Measurements from ENCODE around the gene CPLX1. TPM values are rescaled to one million over a fixed set of nuclear protein-coding genes. Genes with fewer than 3 reads are reported as not detected.

CPLX1 gene
- polyA plus RNA-seq, 3 donors = not detected

- Histone ChIP-seq H4K20me1 (ENCODE audit: insufficient read depth, low read length) (peaks cover 49% of the 10 kb centered on the region), H3K9me3 (replicated peaks in 1 of 2; ENCODE audit: control insufficient read depth in 1 of 2, insufficient read depth in 1 of 2, low read length in 2 of 2) (no peaks in the 10 kb centered on the region), H3K4me1 (ENCODE audit: control insufficient read depth in 1 of 2, insufficient read depth in 2 of 2, low read length in 2 of 2) (peaks cover 30 to 32% of the 10 kb centered on the region in 2 donors), H3K27me3 (ENCODE audit: control insufficient read depth in 2 of 2, insufficient read depth in 2 of 2, low read length in 2 of 2) (peaks cover 0 to 6% of the 10 kb centered on the region in 2 donors), H3K27ac (ENCODE audit: low read depth in 1 of 2, low read length in 2 of 2) (no peak overlapping the region), H2AFZ (ENCODE audit: insufficient read depth, low read depth, low read length, poor library complexity, severe bottlenecking) (no peak overlapping the region), H3K36me3 (replicated peaks in 1 of 2; ENCODE audit: control insufficient read depth in 1 of 2, insufficient read depth in 2 of 2, low read length in 2 of 2) (peaks cover 25 to 48% of the 10 kb centered on the region in 2 donors), H3K9ac (ENCODE audit: insufficient read depth, low read length, poor library complexity, severe bottlenecking) (no peak overlapping the region), H3K79me2 (ENCODE audit: insufficient read depth, low read length) (peaks cover 71% of the 10 kb centered on the region), H3K4me3 (replicated peaks in 1 of 3; ENCODE audit: low read depth in 2 of 3, low read length in 3 of 3) (no peak overlapping the region), H3K4me2 (replicated peaks; ENCODE audit: extremely low read depth, low read length, poor library complexity, severe bottlenecking) (no peak overlapping the region)
- Mint-ChIP-seq H3K27ac (peak overlapping the region in 4 of 7 donors; percentile 21 to 68 (median 33)), H3K36me3 (peaks cover 44 to 60% of the 10 kb centered on the region in 2 donors), H3K4me3 (peak overlapping the region in 1 of 2 donors; percentile 14), H3K27me3 (ENCODE audit: low read depth in 3 of 3) (peaks cover 7 to 9% (median 7%) of the 10 kb centered on the region in 3 donors), H3K9me3 (peaks cover 0 to 5% (median 2%) of the 10 kb centered on the region in 7 donors), H3K4me1 (peaks cover 36% of the 10 kb centered on the region)
- 100% methylated on average over 1 of the region's 2 CpGs for WGBS (ENCODE audit: insufficient coverage)
- no peak for DNase-seq
- no peak for TF ChIP-seq CTCF (IDR thresholded peaks at IDR 0.05)
- intact Hi-C loops (cut with micrococcal nuclease) = no loop called here
Measured at GRCh38 chr4:779555-779954, 46.4 kb downstream of the CPLX1 start.

GRCh38 chr4:777520-778262, 48.2 kb downstream of the CPLX1 start:
- no peak for TF ChIP-seq CTCF (IDR thresholded peaks at IDR 0.05)
- peaks cover 28% of the 10 kb centered on the region for H3K4me1 Mint-ChIP-seq
- Histone ChIP-seq H3K79me2 (ENCODE audit: insufficient read depth, low read length) (peaks cover 89% of the 10 kb centered on the region), H4K20me1 (ENCODE audit: insufficient read depth, low read length) (peaks cover 67% of the 10 kb centered on the region), H3K4me3 (replicated peaks in 1 of 3; ENCODE audit: low read depth in 2 of 3, low read length in 3 of 3) (no peak overlapping the region), H3K27ac (ENCODE audit: low read depth in 1 of 2, low read length in 2 of 2) (no peak overlapping the region), H3K4me2 (replicated peaks; ENCODE audit: extremely low read depth, low read length, poor library complexity, severe bottlenecking) (no peak overlapping the region), H3K27me3 (ENCODE audit: control insufficient read depth in 2 of 2, insufficient read depth in 2 of 2, low read length in 2 of 2) (no peaks in the 10 kb centered on the region), H3K9ac (ENCODE audit: insufficient read depth, low read length, poor library complexity, severe bottlenecking) (no peak overlapping the region), H3K4me1 (ENCODE audit: control insufficient read depth in 1 of 2, insufficient read depth in 2 of 2, low read length in 2 of 2) (peaks cover 19 to 21% of the 10 kb centered on the region in 2 donors), H3K9me3 (replicated peaks in 1 of 2; ENCODE audit: control insufficient read depth in 1 of 2, insufficient read depth in 1 of 2, low read length in 2 of 2) (no peaks in the 10 kb centered on the region), H2AFZ (ENCODE audit: insufficient read depth, low read depth, low read length, poor library complexity, severe bottlenecking) (no peak overlapping the region), H3K36me3 (replicated peaks in 1 of 2; ENCODE audit: control insufficient read depth in 1 of 2, insufficient read depth in 2 of 2, low read length in 2 of 2) (peaks cover 33 to 66% of the 10 kb centered on the region in 2 donors)
- H3K4me3 Mint-ChIP-seq = no peak overlapping the region
- 92% methylated on average over 2 of the region's 6 CpGs for WGBS (ENCODE audit: insufficient coverage)
- H3K27ac Mint-ChIP-seq = peak overlapping the region in 1 of 7 donors; percentile 12
- peaks cover 0 to 8% (median 4%) of the 10 kb centered on the region in 7 donors for H3K9me3 Mint-ChIP-seq
- peaks cover 51 to 70% of the 10 kb centered on the region in 2 donors for H3K36me3 Mint-ChIP-seq
- H3K27me3 Mint-ChIP-seq (ENCODE audit: low read depth in 3 of 3) = peaks cover 0 to 1% (median 0%) of the 10 kb centered on the region in 3 donors
- intact Hi-C loops (cut with micrococcal nuclease) = no loop called here
- no peak for DNase-seq
